HepG2 (cell line): Measurements from ENCODE around the gene ACP2. TPM values are rescaled to one million over a fixed set of nuclear protein-coding genes. Genes with fewer than 3 reads are reported as not detected.

Experiments used
- CREB3 ChIP-seq: sonication (generic); formaldehyde crosslinking; IDR thresholded peaks from 2 replicates; pipeline ENCODE4 v1.5.0; 2020; ENCODE audit warnings: missing genetic modification reagents
- DMAP1 ChIP-seq: IDR thresholded peaks from 2 replicates; pipeline ENCODE4 v1.6.1; 2016
- FOXJ3 ChIP-seq: sonication (generic); formaldehyde crosslinking; IDR thresholded peaks from 2 replicates; pipeline ENCODE4 v1.4.0; 2020; ENCODE audit warnings: missing genetic modification reagents, mild to moderate bottlenecking, borderline replicate concordance
- HES4 ChIP-seq: sonication (generic); formaldehyde crosslinking; IDR thresholded peaks from 2 replicates; pipeline ENCODE4 v1.9.0; 2021; ENCODE audit warnings: mild to moderate bottlenecking, missing genetic modification reagents, borderline replicate concordance
- MIXL1 ChIP-seq: IDR thresholded peaks from 2 replicates; pipeline ENCODE4 v1.6.1; 2016
- NBN ChIP-seq: fragments of 450-650 bp; conservative IDR thresholded peaks from 2 replicates; pipeline ENCODE4 v1.6.1; 2017
- PITX1 ChIP-seq: sonication (generic); formaldehyde crosslinking; IDR thresholded peaks from 2 replicates; pipeline ENCODE4 v1.5.1; 2020; ENCODE audit warnings: mild to moderate bottlenecking, missing genetic modification reagents
- SIN3A ChIP-seq: IDR thresholded peaks from 2 replicates; pipeline ENCODE4 v1.6.1; 2011; ENCODE audit warnings: low read depth, mild to moderate bottlenecking, control low read depth, low read length, borderline replicate concordance
- ZFP36L1 ChIP-seq: sonication (generic); formaldehyde crosslinking; IDR thresholded peaks from 2 replicates; pipeline ENCODE4 v1.8.0; 2022; ENCODE audit warnings: mild to moderate bottlenecking, missing genetic modification reagents, moderate library complexity
- ZNF18 ChIP-seq: sonication (generic); formaldehyde crosslinking; IDR thresholded peaks from 2 replicates; pipeline ENCODE4 v1.8.0; 2022; ENCODE audit warnings: mild to moderate bottlenecking, missing genetic modification reagents; ENCODE audit not compliant: insufficient replicate concordance
- polyA plus RNA-seq, 8 experiments: library from polyadenylated mRNA; depleted of rRNA in 3 of 8; stranded (reverse) in 7 of 8; unstranded in 1 of 8; fragments of >200 nt; fragmentation: Illumina TruSeq in 4 of 8; extraction: Trizol in 4 of 8; gene quantifications; 2 replicates each; pipeline versions ENCODE4 v1.2.1 to v1.2.3, GENCODE V29; 2011 to 2016; ENCODE audit warnings: low read depth in 4 of 8, missing spikeins in 1 of 8, mixed read lengths in 1 of 8; ENCODE audit not compliant: insufficient read depth in 1 of 8
- total RNA-seq, 5 experiments: library from RNA; depleted of rRNA; stranded (reverse); fragments of >200 nt; fragmentation: Illumina TruSeq; extraction: Trizol; gene quantifications; 2 replicates each; pipeline ENCODE4 v1.2.3, GENCODE V29; 2016; ENCODE audit warnings: low read depth in 1 of 5
- TF ChIP-seq, protein P1 (sequence below): sonication (generic); formaldehyde crosslinking; IDR thresholded peaks from 2 replicates; pipeline ENCODE4 v1.4.0; 2020; ENCODE audit warnings: missing genetic modification reagents; ENCODE audit errors: not compliant biosample characterization
- TF ChIP-seq, protein P2 (sequence below): sonication (generic); formaldehyde crosslinking; IDR thresholded peaks from 2 replicates; pipeline ENCODE4 v1.5.0; 2020; ENCODE audit warnings: mild to moderate bottlenecking, missing genetic modification reagents
- TF ChIP-seq, protein P3 (sequence below): sonication (generic); formaldehyde crosslinking; IDR thresholded peaks from 2 replicates; pipeline ENCODE4 v1.5.1; 2020; ENCODE audit warnings: missing genetic modification reagents, mild to moderate bottlenecking, borderline replicate concordance
- TF ChIP-seq, protein P4 (sequence below): IDR thresholded peaks from 2 replicates; pipeline ENCODE4 v1.6.1; 2016; ENCODE audit warnings: missing biosample characterization, missing genetic modification reagents, low read depth
- TF ChIP-seq, protein P5 (sequence below): IDR thresholded peaks from 2 replicates; pipeline ENCODE4 v1.6.1; 2016; ENCODE audit warnings: low read depth

Gene ACP2
- total and polyA plus RNA-seq, 2 of the 13 experiments (the other 11 are each of a cell fraction or from before 2014, with no cell fraction given), result 17.7 to 20.2 TPM

- TF ChIP-seq ZFP36L1 (peak; percentile 62; the same call in 1 of the 2 replicates), PITX1 (peak; percentile 58; the same call in 1 of the 2 replicates), MIXL1 (no peak), HES4 (CRISPR knock-in tag) (no peak), CREB3 (CRISPR knock-in tag) (no peak), NBN (no peak), FOXJ3 (no peak), SIN3A (0 out of 2 replicates have a peak, but pooled peaks have one; percentile 31), ZNF18 (CRISPR knock-in tag) (no peak), DMAP1 (peak; percentile 68; the same call in 1 of the 2 replicates)
- TF ChIP-seq, protein P1, sequence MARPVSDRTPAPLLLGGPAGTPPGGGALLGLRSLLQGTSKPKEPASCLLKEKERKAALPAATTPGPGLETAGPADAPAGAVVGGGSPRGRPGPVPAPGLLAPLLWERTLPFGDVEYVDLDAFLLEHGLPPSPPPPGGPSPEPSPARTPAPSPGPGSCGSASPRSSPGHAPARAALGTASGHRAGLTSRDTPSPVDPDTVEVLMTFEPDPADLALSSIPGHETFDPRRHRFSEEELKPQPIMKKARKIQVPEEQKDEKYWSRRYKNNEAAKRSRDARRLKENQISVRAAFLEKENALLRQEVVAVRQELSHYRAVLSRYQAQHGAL (CRISPR knock-in tag), result no peak
- TF ChIP-seq, protein P2, sequence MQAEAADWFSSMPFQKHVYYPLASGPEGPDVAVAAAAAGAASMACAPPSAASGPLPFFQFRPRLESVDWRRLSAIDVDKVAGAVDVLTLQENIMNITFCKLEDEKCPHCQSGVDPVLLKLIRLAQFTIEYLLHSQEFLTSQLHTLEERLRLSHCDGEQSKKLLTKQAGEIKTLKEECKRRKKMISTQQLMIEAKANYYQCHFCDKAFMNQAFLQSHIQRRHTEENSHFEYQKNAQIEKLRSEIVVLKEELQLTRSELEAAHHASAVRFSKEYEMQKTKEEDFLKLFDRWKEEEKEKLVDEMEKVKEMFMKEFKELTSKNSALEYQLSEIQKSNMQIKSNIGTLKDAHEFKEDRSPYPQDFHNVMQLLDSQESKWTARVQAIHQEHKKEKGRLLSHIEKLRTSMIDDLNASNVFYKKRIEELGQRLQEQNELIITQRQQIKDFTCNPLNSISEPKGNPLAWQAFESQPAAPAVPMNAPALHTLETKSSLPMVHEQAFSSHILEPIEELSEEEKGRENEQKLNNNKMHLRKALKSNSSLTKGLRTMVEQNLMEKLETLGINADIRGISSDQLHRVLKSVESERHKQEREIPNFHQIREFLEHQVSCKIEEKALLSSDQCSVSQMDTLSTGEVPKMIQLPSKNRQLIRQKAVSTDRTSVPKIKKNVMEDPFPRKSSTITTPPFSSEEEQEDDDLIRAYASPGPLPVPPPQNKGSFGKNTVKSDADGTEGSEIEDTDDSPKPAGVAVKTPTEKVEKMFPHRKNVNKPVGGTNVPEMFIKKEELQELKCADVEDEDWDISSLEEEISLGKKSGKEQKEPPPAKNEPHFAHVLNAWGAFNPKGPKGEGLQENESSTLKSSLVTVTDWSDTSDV (CRISPR knock-in tag), result no peak
- TF ChIP-seq, protein P3, sequence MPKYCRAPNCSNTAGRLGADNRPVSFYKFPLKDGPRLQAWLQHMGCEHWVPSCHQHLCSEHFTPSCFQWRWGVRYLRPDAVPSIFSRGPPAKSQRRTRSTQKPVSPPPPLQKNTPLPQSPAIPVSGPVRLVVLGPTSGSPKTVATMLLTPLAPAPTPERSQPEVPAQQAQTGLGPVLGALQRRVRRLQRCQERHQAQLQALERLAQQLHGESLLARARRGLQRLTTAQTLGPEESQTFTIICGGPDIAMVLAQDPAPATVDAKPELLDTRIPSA, result no peak
- TF ChIP-seq, protein P4, sequence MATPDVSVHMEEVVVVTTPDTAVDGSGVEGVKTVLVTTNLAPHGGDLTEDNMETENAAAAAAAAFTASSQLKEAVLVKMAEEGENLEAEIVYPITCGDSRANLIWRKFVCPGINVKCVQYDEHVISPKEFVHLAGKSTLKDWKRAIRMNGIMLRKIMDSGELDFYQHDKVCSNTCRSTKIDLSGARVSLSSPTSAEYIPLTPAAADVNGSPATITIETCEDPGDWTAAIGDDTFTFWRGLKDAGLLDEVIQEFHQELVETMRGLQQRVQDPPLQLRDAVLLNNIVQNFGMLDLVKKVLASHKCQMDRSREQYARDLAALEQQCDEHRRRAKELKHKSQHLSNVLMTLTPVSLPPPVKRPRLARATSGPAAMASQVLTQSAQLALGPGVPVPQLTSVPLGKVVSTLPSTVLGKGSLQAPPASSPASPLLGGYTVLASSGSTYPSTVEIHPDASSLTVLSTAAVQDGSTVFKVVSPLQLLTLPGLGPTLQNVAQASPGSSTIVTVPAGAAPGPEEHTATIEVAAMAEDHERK (CRISPR knock-in tag), result no peak
- TF ChIP-seq, protein P5, sequence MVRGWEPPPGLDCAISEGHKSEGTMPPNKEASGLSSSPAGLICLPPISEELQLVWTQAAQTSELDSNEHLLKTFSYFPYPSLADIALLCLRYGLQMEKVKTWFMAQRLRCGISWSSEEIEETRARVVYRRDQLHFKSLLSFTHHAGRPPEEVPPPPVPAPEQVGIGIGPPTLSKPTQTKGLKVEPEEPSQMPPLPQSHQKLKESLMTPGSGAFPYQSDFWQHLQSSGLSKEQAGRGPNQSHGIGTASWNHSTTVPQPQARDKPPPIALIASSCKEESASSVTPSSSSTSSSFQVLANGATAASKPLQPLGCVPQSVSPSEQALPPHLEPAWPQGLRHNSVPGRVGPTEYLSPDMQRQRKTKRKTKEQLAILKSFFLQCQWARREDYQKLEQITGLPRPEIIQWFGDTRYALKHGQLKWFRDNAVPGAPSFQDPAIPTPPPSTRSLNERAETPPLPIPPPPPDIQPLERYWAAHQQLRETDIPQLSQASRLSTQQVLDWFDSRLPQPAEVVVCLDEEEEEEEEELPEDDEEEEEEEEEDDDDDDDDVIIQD (CRISPR knock-in tag), result no peak
These were observed 9.1 kb upstream of the ACP2 start, which contains the start of gene NR1H3 (continued) for GRCh38 chr11:47257517-47258316.
